ENCODE measurements around the gene TWNK. TPM values are rescaled to one million over a fixed set of nuclear protein-coding genes. Genes with fewer than 3 reads are reported as not detected.

The TWNK gene
- total RNA-seq, 5 donors from 2014 or later (not counting 1 experiment from before 2014, with no cell fraction given): 5.3 to 20.2 (median 16.9) TPM

GRCh38 chr10:101007099-101007711, 19.9 kb downstream of the TWNK start:
- peaks cover 6% of the 10 kb centered on the region for H3K36me3 Mint-ChIP-seq
- Histone ChIP-seq H3K27me3 (replicated peaks in 1 of 2; ENCODE audit: control insufficient read depth in 2 of 2, extremely low read depth in 1 of 2, insufficient read depth in 2 of 2, low read length in 1 of 2) (no peaks in the 10 kb centered on the region), H3K27ac (ENCODE audit: low read length) (no peak overlapping the region), H3K4me1 (ENCODE audit: control insufficient read depth in 1 of 2, extremely low read depth in 1 of 2, insufficient read depth in 2 of 2, low read length in 2 of 2) (no peaks in the 10 kb centered on the region), H3K36me3 (ENCODE audit: control insufficient read depth in 2 of 2, extremely low read depth in 1 of 2, insufficient read depth in 1 of 2, low read length in 1 of 2) (peaks cover 0 to 15% of the 10 kb centered on the region in 2 donors), H3K9me3 (no peaks in the 10 kb centered on the region), H3K4me3 (ENCODE audit: control insufficient read depth in 1 of 2, extremely low read depth in 1 of 2, low read length in 1 of 2) (no peak overlapping the region)
- no peaks in the 10 kb centered on the region for H3K4me1 Mint-ChIP-seq
- ATAC-seq (replicated peaks in 1 of 4): no peak
- ChIA-PET CTCF (no interaction called here), POLR2A (interaction anchor here in 1 of 2 donors (1.4 kb wide), 1 partner anchor 23 kb away, joined by 5 read pairs; the partner anchor contains the start of genes PDZD7 and SFXN3)
- H3K27me3 Mint-ChIP-seq: no peaks in the 10 kb centered on the region
- H3K4me3 Mint-ChIP-seq: no peak overlapping the region
- WGBS (ENCODE audit: insufficient coverage): 89% methylated on average over 7 of the region's 11 CpGs
- no peak overlapping the region for H3K27ac Mint-ChIP-seq
- DNase-seq: no peak
- H3K9me3 Mint-ChIP-seq: no peaks in the 10 kb centered on the region

GRCh38 chr10:101007915-101008822, 20.8 kb downstream of the TWNK start:
- 78% methylated on average over 10 of the region's 13 CpGs for WGBS (ENCODE audit: insufficient coverage)
- no peaks in the 10 kb centered on the region for H3K27me3 ChIP-seq (replicated peaks in 1 of 2; ENCODE audit: control insufficient read depth in 2 of 2, extremely low read depth in 1 of 2, insufficient read depth in 2 of 2, low read length in 1 of 2)
- peaks cover 0 to 7% of the 10 kb centered on the region in 2 experiments for H3K4me1 ChIP-seq (ENCODE audit: control insufficient read depth in 1 of 2, extremely low read depth in 1 of 2, insufficient read depth in 2 of 2, low read length in 2 of 2)
- H3K4me3 Mint-ChIP-seq: no peak overlapping the region
- peaks cover 7% of the 10 kb centered on the region in 3 donors for H3K4me1 Mint-ChIP-seq
- H3K4me3 ChIP-seq (ENCODE audit: control insufficient read depth in 1 of 2, extremely low read depth in 1 of 2, low read length in 1 of 2): no peak overlapping the region
- peaks cover 6% of the 10 kb centered on the region for H3K36me3 Mint-ChIP-seq
- H3K36me3 ChIP-seq (ENCODE audit: control insufficient read depth in 2 of 2, extremely low read depth in 1 of 2, insufficient read depth in 1 of 2, low read length in 1 of 2): peaks cover 0 to 9% of the 10 kb centered on the region in 2 donors
- H3K9me3 Mint-ChIP-seq: no peaks in the 10 kb centered on the region
- ChIA-PET POLR2A (no interaction called here), CTCF (interaction anchor here in 1 of 2 donors (0.6 kb wide), 1 partner anchor 16 kb away, joined by 3 read pairs; no protein-coding TSS in a partner anchor)
- H3K27ac ChIP-seq (ENCODE audit: low read length): no peak overlapping the region
- no peaks in the 10 kb centered on the region for H3K27me3 Mint-ChIP-seq
- H3K27ac Mint-ChIP-seq: no peak overlapping the region
- H3K9me3 ChIP-seq: no peaks in the 10 kb centered on the region
- DNase-seq (no peak), ATAC-seq (replicated peaks in 1 of 4) (no peak)

GRCh38 chr10:101008823-101009423, 21.6 kb downstream of the TWNK start:
- ChIA-PET CTCF (no interaction called here), POLR2A (no interaction called here)

GRCh38 chr10:101010329-101010728, 23.0 kb downstream of the TWNK start:
- peaks cover 0 to 18% of the 10 kb centered on the region in 2 experiments for H3K4me1 ChIP-seq (ENCODE audit: control insufficient read depth in 1 of 2, extremely low read depth in 1 of 2, insufficient read depth in 2 of 2, low read length in 2 of 2)
- no peaks in the 10 kb centered on the region for H3K9me3 Mint-ChIP-seq
- ChIA-PET CTCF (no interaction called here), POLR2A (no interaction called here)
- no peak overlapping the region for H3K27ac Mint-ChIP-seq
- 94% methylated on average over 16 of the region's 22 CpGs for WGBS (ENCODE audit: insufficient coverage)
- H3K4me3 ChIP-seq (ENCODE audit: control insufficient read depth in 1 of 2, extremely low read depth in 1 of 2, low read length in 1 of 2): no peak overlapping the region
- peaks cover 3 to 9% of the 10 kb centered on the region in 2 donors for H3K27me3 Mint-ChIP-seq
- H3K9me3 ChIP-seq: no peaks in the 10 kb centered on the region
- DNase-seq (no peak), ATAC-seq (replicated peaks in 1 of 4) (no peak)
- peaks cover 3% of the 10 kb centered on the region for H3K36me3 Mint-ChIP-seq
- H3K4me3 Mint-ChIP-seq: no peak overlapping the region
- no peak overlapping the region for H3K27ac ChIP-seq (ENCODE audit: low read length)
- H3K4me1 Mint-ChIP-seq: peaks cover 10 to 19% (median 14%) of the 10 kb centered on the region in 3 donors
- peaks cover 0 to 3% of the 10 kb centered on the region in 2 donors for H3K36me3 ChIP-seq (ENCODE audit: control insufficient read depth in 2 of 2, extremely low read depth in 1 of 2, insufficient read depth in 1 of 2, low read length in 1 of 2)
- peaks cover 0 to 12% of the 10 kb centered on the region in 2 experiments for H3K27me3 ChIP-seq (replicated peaks in 1 of 2; ENCODE audit: control insufficient read depth in 2 of 2, extremely low read depth in 1 of 2, insufficient read depth in 2 of 2, low read length in 1 of 2)

More at GRCh38 chr10:101008823-101009423, 21.6 kb downstream of the TWNK start:
- no peaks in the 10 kb centered on the region for H3K9me3 ChIP-seq
- H3K4me3 ChIP-seq (ENCODE audit: control insufficient read depth in 1 of 2, extremely low read depth in 1 of 2, low read length in 1 of 2): no peak overlapping the region
- no peaks in the 10 kb centered on the region for H3K27me3 Mint-ChIP-seq
- peaks cover 6% of the 10 kb centered on the region for H3K36me3 Mint-ChIP-seq
- no peak for DNase-seq
- no peak for ATAC-seq (replicated peaks in 1 of 4)
- H3K36me3 ChIP-seq (ENCODE audit: control insufficient read depth in 2 of 2, extremely low read depth in 1 of 2, insufficient read depth in 1 of 2, low read length in 1 of 2): peaks cover 0 to 3% of the 10 kb centered on the region in 2 donors
- H3K9me3 Mint-ChIP-seq: no peaks in the 10 kb centered on the region
- H3K4me1 ChIP-seq (ENCODE audit: control insufficient read depth in 1 of 2, extremely low read depth in 1 of 2, insufficient read depth in 2 of 2, low read length in 2 of 2): peaks cover 0 to 11% of the 10 kb centered on the region in 2 experiments
- no peak overlapping the region for H3K4me3 Mint-ChIP-seq
- H3K4me1 Mint-ChIP-seq: peaks cover 10 to 11% (median 11%) of the 10 kb centered on the region in 3 donors
- H3K27ac ChIP-seq (ENCODE audit: low read length): no peak overlapping the region
- WGBS (ENCODE audit: insufficient coverage): 0% methylated on average over 1 of the region's 6 CpGs
- no peak overlapping the region for H3K27ac Mint-ChIP-seq
- H3K27me3 ChIP-seq (replicated peaks in 1 of 2; ENCODE audit: control insufficient read depth in 2 of 2, extremely low read depth in 1 of 2, insufficient read depth in 2 of 2, low read length in 1 of 2): no peaks in the 10 kb centered on the region

- Mint-ChIP-seq H3K27me3 (peaks cover 14 to 21% of the 10 kb centered on the region in 2 donors), H3K4me3 (no peak overlapping the region), H3K27ac (no peak overlapping the region), H3K36me3 (no peaks in the 10 kb centered on the region), H3K9me3 (no peaks in the 10 kb centered on the region), H3K4me1 (peaks cover 10 to 20% (median 14%) of the 10 kb centered on the region in 3 donors)
- Histone ChIP-seq H3K36me3 (ENCODE audit: control insufficient read depth in 2 of 2, extremely low read depth in 1 of 2, insufficient read depth in 1 of 2, low read length in 1 of 2) (no peaks in the 10 kb centered on the region), H3K9me3 (no peaks in the 10 kb centered on the region), H3K27me3 (replicated peaks in 1 of 2; ENCODE audit: control insufficient read depth in 2 of 2, extremely low read depth in 1 of 2, insufficient read depth in 2 of 2, low read length in 1 of 2) (peaks cover 0 to 27% of the 10 kb centered on the region in 2 experiments), H3K4me3 (ENCODE audit: control insufficient read depth in 1 of 2, extremely low read depth in 1 of 2, low read length in 1 of 2) (no peak overlapping the region), H3K27ac (ENCODE audit: low read length) (no peak overlapping the region), H3K4me1 (ENCODE audit: control insufficient read depth in 1 of 2, extremely low read depth in 1 of 2, insufficient read depth in 2 of 2, low read length in 2 of 2) (peaks cover 0 to 18% of the 10 kb centered on the region in 2 experiments)
- no peak for DNase-seq
- ChIA-PET CTCF (interaction anchor here in 1 of 2 donors (1.1 kb wide), 1 partner anchor 18 kb away, joined by 3 read pairs; no protein-coding TSS in a partner anchor), POLR2A (interaction anchor here in 1 of 2 donors (0.6 kb wide), 1 partner anchor 1108 kb away, joined by 6 read pairs; no protein-coding TSS in a partner anchor)
- ATAC-seq (replicated peaks in 1 of 4): no peak
- 81% methylated on average over 10 of the region's 22 CpGs for WGBS (ENCODE audit: insufficient coverage)
These were observed 24.4 kb downstream of the TWNK start for GRCh38 chr10:101011517-101012423.
